MCF 10A (cell line): ENCODE results near the gene BMP6. TPM values are rescaled to one million over a fixed set of nuclear protein-coding genes. Genes with fewer than 3 reads are reported as not detected.

Experiments used
- BruUV-seq: library from RNA; stranded (reverse); fragments of 400-500 nt; replicated peaks from 2 replicates; lab custom pipeline; 2021; lab: Mats Ljungman, UMichigan
- CTCF ChIA-PET: fragments of 300-600 bp; sonication (Branson Sonifier 250); formaldehyde crosslinking; extraction: SDS; loops from one replicate; lab custom pipeline; 2021; ENCODE audit warnings: antibody characterized with exemption, inconsistent platforms; lab: Yijun Ruan, JAX
- POLR2A ChIA-PET: fragments of 300-600, 350-650 bp; sonication (Branson Sonifier 250); formaldehyde crosslinking; extraction: SDS; loops from one replicate; lab custom pipeline; 2020; ENCODE audit warnings: antibody characterized with exemption, inconsistent platforms; lab: Yijun Ruan, JAX
- DNase-seq: peaks from one replicate; pipeline ENCODE4 v3.0.0-alpha.2; 2018; ENCODE audit not compliant: unreplicated experiment
- H3K27ac Mint-ChIP-seq: one replicate; pipeline ENCODE4 v1.8.0; 2022; ENCODE audit warnings: mild to moderate bottlenecking, low read depth, mixed read lengths; ENCODE audit not compliant: unreplicated experiment
- H3K27me3 Mint-ChIP-seq: one replicate; pipeline ENCODE4 v1.8.0; 2022; ENCODE audit warnings: mixed read lengths; ENCODE audit not compliant: insufficient read depth, unreplicated experiment
- H3K36me3 Mint-ChIP-seq: one replicate; pipeline ENCODE4 v1.8.0; 2022; ENCODE audit warnings: mild to moderate bottlenecking, moderate library complexity, mixed read lengths; ENCODE audit not compliant: insufficient read depth, unreplicated experiment
- H3K4me1 Mint-ChIP-seq: one replicate; pipeline ENCODE4 v1.8.0; 2022; ENCODE audit warnings: mixed read lengths; ENCODE audit not compliant: insufficient read depth, unreplicated experiment
- H3K4me3 Mint-ChIP-seq: one replicate; pipeline ENCODE4 v1.8.0; 2022; ENCODE audit warnings: mild to moderate bottlenecking, moderate library complexity, mixed read lengths; ENCODE audit not compliant: unreplicated experiment
- H3K9me3 Mint-ChIP-seq: one replicate; pipeline ENCODE4 v1.8.0; 2022; ENCODE audit warnings: mixed read lengths; ENCODE audit not compliant: unreplicated experiment
- CTCF ChIP-seq: fragments of 200-600 bp; IDR thresholded peaks from one replicate; pipeline ENCODE4 v1.8.0; 2022; ENCODE audit warnings: antibody characterized with exemption, mild to moderate bottlenecking; ENCODE audit not compliant: unreplicated experiment
- intact Hi-C: fragments of 100-400 bp; cut with micrococcal nuclease; formaldehyde crosslinking; loops from 2 replicates; pipeline ENCODE4 v1.14.1; 2022
- total RNA-seq: library from RNA; stranded (reverse); gene quantifications from 2 replicates; pipeline ENCODE4 v1.2.3, GENCODE V29; 2022

The BMP6 gene
- total RNA-seq, 1 experiment from 2014 or later: 0.12 TPM

DNA sequence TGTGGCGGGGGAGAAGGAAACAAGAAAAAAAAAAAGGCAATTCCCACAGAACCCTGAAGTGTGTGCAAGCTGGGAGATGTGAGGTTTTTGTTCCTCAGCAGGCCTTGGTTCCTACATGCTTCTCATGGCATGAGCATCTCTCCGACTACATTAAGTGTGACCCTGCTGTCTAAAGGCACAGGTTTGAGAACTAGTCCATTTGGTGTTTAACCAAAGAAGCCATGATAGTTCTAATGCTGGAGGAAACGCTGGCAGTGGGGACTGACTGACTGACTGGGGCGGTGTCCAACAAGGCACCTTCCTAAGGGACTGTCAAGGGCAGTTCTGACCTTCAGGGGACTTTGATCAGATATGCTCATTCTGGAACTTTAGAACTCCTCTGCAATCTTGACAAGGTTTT is 180.8 kb downstream of the BMP6 start:
- Mint-ChIP-seq H3K36me3 (peaks cover 45% of the 10 kb centered on the region), H3K27ac (no peak overlapping the region), H3K9me3 (no peaks in the 10 kb centered on the region), H3K27me3 (no peaks in the 10 kb centered on the region), H3K4me1 (peaks cover 17% of the 10 kb centered on the region), H3K4me3 (no peak overlapping the region)
- POLR2A ChIA-PET: interaction anchor here (1.1 kb wide), 1 partner anchor 10 kb away, joined by 8 read pairs; no protein-coding TSS in a partner anchor
- intact Hi-C loops: no loop called here
- no peak for DNase-seq
- no TSS peak for BruUV-seq
- CTCF ChIA-PET: interaction anchor here (0.6 to 0.8 kb wide), 2 partner anchors 11 to 144 kb away, joined by 3 to 4 read pairs; no protein-coding TSS in a partner anchor
- no peak for TF ChIP-seq CTCF

DNA sequence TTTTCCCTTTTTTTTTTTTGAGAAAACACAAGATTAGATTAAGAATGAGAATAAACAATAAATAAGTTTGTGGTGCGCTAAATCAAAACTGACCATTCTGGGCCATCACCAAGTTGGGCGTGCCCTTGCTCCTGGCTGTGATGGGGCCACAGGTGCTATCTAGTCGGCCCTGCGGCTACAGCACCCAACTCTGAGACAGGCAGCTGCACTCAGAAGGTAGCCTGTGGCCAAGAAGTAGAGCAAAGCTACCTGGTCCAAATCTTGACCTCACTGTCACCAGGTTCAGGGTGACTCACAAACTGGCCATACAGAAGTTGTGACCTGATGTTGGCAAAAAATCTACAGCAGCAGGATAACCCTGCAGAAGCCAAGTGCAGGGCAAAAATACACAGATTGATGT is 181.3 kb downstream of the BMP6 start:
- Mint-ChIP-seq H3K27me3 (no peaks in the 10 kb centered on the region), H3K27ac (peak overlapping the region; percentile 70), H3K4me3 (no peak overlapping the region), H3K4me1 (peaks cover 17% of the 10 kb centered on the region), H3K36me3 (peaks cover 41% of the 10 kb centered on the region), H3K9me3 (no peaks in the 10 kb centered on the region)
- DNase-seq: no peak
- intact Hi-C loops: no loop called here
- CTCF ChIA-PET: interaction anchor here (0.6 to 1.2 kb wide), 3 partner anchors 12 to 289 kb away, joined by 3 to 4 read pairs (median 4); no protein-coding TSS in a partner anchor
- BruUV-seq: no TSS peak
- POLR2A ChIA-PET: interaction anchor here (1.1 kb wide), 1 partner anchor 11 kb away, joined by 8 read pairs; no protein-coding TSS in a partner anchor
- TF ChIP-seq CTCF: no peak

- CTCF ChIA-PET: interaction anchor here (0.6 to 2.1 kb wide), 7 partner anchors 85 to 235 kb away, joined by 3 to 9 read pairs (median 4); partner anchors contain the start of gene BMP6
- Mint-ChIP-seq H3K36me3 (peaks cover 17% of the 10 kb centered on the region), H3K9me3 (no peaks in the 10 kb centered on the region), H3K4me3 (no peak overlapping the region), H3K27ac (peak overlapping the region; percentile 86), H3K4me1 (peaks cover 16% of the 10 kb centered on the region), H3K27me3 (no peaks in the 10 kb centered on the region)
- BruUV-seq: TSS peak; percentile 26
- no peak for TF ChIP-seq CTCF
- POLR2A ChIA-PET: interaction anchor here (0.6 to 3.1 kb wide), 13 partner anchors 83 to 320 kb away, joined by 3 to 13 read pairs (median 4); partner anchors contain the start of genes BLOC1S5, BMP6 and SNRNP48
- peak; percentile 60 for DNase-seq
- intact Hi-C loops: loop anchor here (1.0 to 5.0 kb wide), 5 partner anchors 66 to 187 kb away; no protein-coding TSS in a partner anchor
Measured at GRCh38 chr6:7909323-7910276, 183.7 kb downstream of the BMP6 start.

DNA sequence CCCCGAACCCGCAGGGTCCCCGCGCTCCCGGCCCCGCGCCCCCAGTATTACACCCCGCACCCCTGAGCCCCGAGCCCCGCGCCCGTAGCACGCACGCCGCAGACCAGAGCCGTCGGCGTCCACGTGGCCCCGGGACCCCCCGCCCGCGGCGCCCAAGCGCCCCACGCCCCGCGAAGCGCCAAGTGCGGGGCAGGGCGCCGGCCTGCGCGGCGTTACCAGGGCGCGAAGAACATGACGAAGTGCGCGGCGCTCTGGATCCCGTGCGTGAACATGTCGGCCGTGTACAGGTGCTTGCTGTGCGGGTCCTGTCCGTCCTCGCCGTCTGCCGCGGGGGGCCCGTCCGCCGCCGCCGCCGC is 184.4 kb downstream of the BMP6 start:
- BruUV-seq: no TSS peak
- POLR2A ChIA-PET: interaction anchor here (0.7 to 3.1 kb wide), 7 partner anchors 123 to 212 kb away, joined by 3 to 13 read pairs (median 6); partner anchors contain the start of genes BLOC1S5 and BMP6
- no peaks in the 10 kb centered on the region for H3K9me3 Mint-ChIP-seq
- peaks cover 10% of the 10 kb centered on the region for H3K4me1 Mint-ChIP-seq
- peaks cover 10% of the 10 kb centered on the region for H3K36me3 Mint-ChIP-seq
- TF ChIP-seq CTCF: no peak
- H3K4me3 Mint-ChIP-seq: no peak overlapping the region
- no peak for DNase-seq
- CTCF ChIA-PET: interaction anchor here (1.5 to 2.1 kb wide), 2 partner anchors 185 to 188 kb away, joined by 5 to 9 read pairs; partner anchors contain the start of gene BMP6
- H3K27ac Mint-ChIP-seq: no peak overlapping the region
- intact Hi-C loops: loop anchor here (1.0 to 5.0 kb wide), 4 partner anchors 65 to 187 kb away; no protein-coding TSS in a partner anchor
- no peaks in the 10 kb centered on the region for H3K27me3 Mint-ChIP-seq
